ENCODE measurements around the gene USF1.
A peak's percentile ranks its signal among the peaks of the same experiment; 100 is the strongest.
"Not testable (repeated sequence)": the region's sequence is repeated elsewhere in the genome, so short reads cannot be mapped to it uniquely, and the experiment has no call there.

USF1 gene

GRCh38 chr1:161007369-161007768, 38.4 kb downstream of the USF1 start:
- in situ Hi-C loops (cut with HindIII; ENCODE audit: low pct_ligation_motif_present, low pct_unique_long_range_greater_than_20kb, low sequenced_read_pairs): no loop called here
- no peak for DNase-seq

- no peak for DNase-seq
- in situ Hi-C loops (cut with HindIII; ENCODE audit: low pct_ligation_motif_present, low pct_unique_long_range_greater_than_20kb, low sequenced_read_pairs): no loop called here
Observed at GRCh38 chr1:161006563-161006962, 39.2 kb downstream of the USF1 start.

GRCh38 chr1:161001525-161001924, 44.3 kb downstream of the USF1 start:
- in situ Hi-C loops (cut with HindIII; ENCODE audit: low pct_ligation_motif_present, low pct_unique_long_range_greater_than_20kb, low sequenced_read_pairs): no loop called here
- DNase-seq: no peak

GRCh38 chr1:161000736-161001480, 44.9 kb downstream of the USF1 start:
- DNase-seq: no peak
- in situ Hi-C loops (cut with HindIII; ENCODE audit: low pct_ligation_motif_present, low pct_unique_long_range_greater_than_20kb, low sequenced_read_pairs): no loop called here

- in situ Hi-C loops (cut with HindIII; ENCODE audit: low pct_ligation_motif_present, low pct_unique_long_range_greater_than_20kb, low sequenced_read_pairs): no loop called here
Observed at GRCh38 chr1:160999376-160999775, 46.4 kb downstream of the USF1 start.

GRCh38 chr1:160997323-160998038, 48.3 kb downstream of the USF1 start:
- in situ Hi-C loops (cut with HindIII; ENCODE audit: low pct_ligation_motif_present, low pct_unique_long_range_greater_than_20kb, low sequenced_read_pairs): no loop called here
- peak; percentile 70 for DNase-seq

More at GRCh38 chr1:160999376-160999775, 46.4 kb downstream of the USF1 start:
- DNase-seq: no peak

GRCh38 chr1:160996178-160996577, 49.6 kb downstream of the USF1 start:
- DNase-seq: peak; percentile 87
- in situ Hi-C loops (cut with HindIII; ENCODE audit: low pct_ligation_motif_present, low pct_unique_long_range_greater_than_20kb, low sequenced_read_pairs): no loop called here

- in situ Hi-C loops (cut with HindIII; ENCODE audit: low pct_ligation_motif_present, low pct_unique_long_range_greater_than_20kb, low sequenced_read_pairs): no loop called here
Observed at GRCh38 chr1:160993544-160994193, 52.1 kb downstream of the USF1 start.

GRCh38 chr1:160992036-160992435, 53.7 kb downstream of the USF1 start:
- DNase-seq; in situ Hi-C loops (cut with HindIII; ENCODE audit: low pct_ligation_motif_present, low pct_unique_long_range_greater_than_20kb, low sequenced_read_pairs): not testable (repeated sequence)

More at GRCh38 chr1:160993544-160994193, 52.1 kb downstream of the USF1 start:
- peak; percentile 50 for DNase-seq
